Spleen (tissue), 13 donors: Measurements from ENCODE around the gene NOL4. TPM values are rescaled to one million over a fixed set of nuclear protein-coding genes. Genes with fewer than 3 reads are reported as not detected.
"Not testable (repeated sequence)": the region's sequence is repeated elsewhere in the genome, so short reads cannot be mapped to it uniquely, and the experiment has no call there.

ENCODE experiments used
- DNase-seq: peaks from one replicate; pipeline ENCODE4 v3.0.0-alpha.2; 2020
- H3K27ac ChIP-seq, 8 donors: fragments of 200-600 bp; sonication (generic) in 7 of 8; 1 replicate in 4 of 8; 2 replicates in 4 of 8; pipeline versions ENCODE4 v1.5.0 to v1.8.0; 2016 to 2021; ENCODE audit warnings: inconsistent platforms in 4 of 8, mild to moderate bottlenecking in 4 of 8, moderate library complexity in 1 of 8
- H3K27me3 ChIP-seq, 7 donors: fragments of 200-600 bp; sonication (generic) in 6 of 7; replicated peaks in 1 of 7; 1 replicate in 4 of 7; 2 replicates in 3 of 7; pipeline versions ENCODE4 v1.5.0 to v1.8.0; 2016 to 2021; ENCODE audit warnings: inconsistent platforms in 3 of 7, mild to moderate bottlenecking in 1 of 7
- H3K36me3 ChIP-seq, 6 donors: fragments of 200-600 bp; sonication (generic) in 5 of 6; 1 replicate in 4 of 6; 2 replicates in 2 of 6; pipeline versions ENCODE4 v1.5.0 to v1.8.0; 2016 to 2021; ENCODE audit warnings: inconsistent platforms in 2 of 6
- H3K4me1 ChIP-seq, 6 donors: fragments of 200-600 bp; sonication (generic) in 5 of 6; 1 replicate in 3 of 6; 2 replicates in 3 of 6; pipeline versions ENCODE4 v1.5.0 to v1.8.0; 2016 to 2021; ENCODE audit warnings: inconsistent platforms in 3 of 6
- H3K4me3 ChIP-seq, 8 donors: fragments of 200-600 bp; sonication (generic) in 7 of 8; 1 replicate in 4 of 8; 2 replicates in 4 of 8; pipeline versions ENCODE4 v1.5.0 to v1.8.0; 2016 to 2021; ENCODE audit warnings: inconsistent platforms in 4 of 8, mild to moderate bottlenecking in 4 of 8, moderate library complexity in 2 of 8
- H3K9me3 ChIP-seq, 8 donors: fragments of 200-600 bp; sonication (generic) in 7 of 8; 1 replicate in 4 of 8; 2 replicates in 4 of 8; pipeline versions ENCODE4 v1.5.0 to v1.8.0; 2016 to 2021; ENCODE audit warnings: inconsistent platforms in 4 of 8
- CTCF ChIP-seq, 11 experiments: fragments of 200-600 bp in 7 of 11; fragments of 450-650 bp in 4 of 11; sonication (generic) in 4 of 11; IDR thresholded peaks in 8 of 11; conservative IDR thresholded peaks in 3 of 11; 1 replicate in 7 of 11; 2 replicates in 4 of 11; pipeline versions ENCODE4 v1.4.0 to v1.8.0; 2016 to 2021; ENCODE audit warnings: antibody characterized with exemption in 11 of 11, inconsistent platforms in 4 of 11, mild to moderate bottlenecking in 1 of 11
- POLR2A ChIP-seq, 3 donors: fragments of 450-650 bp; IDR thresholded peaks; one replicate each; pipeline ENCODE4 v1.5.1; 2017; ENCODE audit warnings: antibody characterized with exemption in 3 of 3, mild to moderate bottlenecking in 1 of 3
- POLR2AphosphoS5 ChIP-seq, 3 donors: sonication (generic); formaldehyde crosslinking; IDR thresholded peaks; one replicate each; pipeline ENCODE4 v1.5.1; 2017; ENCODE audit warnings: antibody characterized with exemption in 3 of 3
- WGBS, 5 donors: extraction: QIAGEN DNeasy Blood & Tissue Kit in 3 of 5; methylation state at CpG; one replicate each; pipeline versions ENCODE4 v1.1.5 to v1.1.7; 2013 to 2018; 5-methylcytosine and 5-hydroxymethylcytosine counted together
- intact Hi-C: fragments of 100-400 bp; cut with DNase I; formaldehyde crosslinking; loops from one replicate; pipeline ENCODE4 v1.15.0; 2023; ENCODE audit warnings: low total_unique reads
- long read RNA-seq, 2 donors: transcript quantifications; one replicate each; lab custom pipeline, GENCODE V29; 2026
- polyA plus RNA-seq, 3 donors: library from polyadenylated mRNA; stranded (reverse); fragments of 200-250 nt; gene quantifications; one replicate each; pipeline ENCODE4 v1.2.1, GENCODE V29; 2013
- total RNA-seq, 7 donors: library from RNA; depleted of rRNA in 3 of 7; stranded (reverse); fragments of >200 nt in 3 of 7; fragmentation: NEBNext Ultra II Directional in 4 of 7; extraction: Animal tissue kit (Norgen Biotek cat#: 25700) in 4 of 7; gene quantifications; one replicate each; pipeline versions ENCODE4 v1.1.0 to v1.2.1, GENCODE V29; 2016 to 2021
- donor health status: healthy with polysubstance abuse.
- donor health status: DM: no; HTN: no; CAD: no; lungs with moderate emphysema.
- donor health status: DM: no; HTN: no; CAD: no.
- donor health status: Bipolar disorder and iron deficiency.
- donor health status: healthy.
- donor health status: DM: no; HTN: no; CAD: no.
- donor health status: DM: yes; HTN: yes; CAD: no.

NOL4 gene, protein sequence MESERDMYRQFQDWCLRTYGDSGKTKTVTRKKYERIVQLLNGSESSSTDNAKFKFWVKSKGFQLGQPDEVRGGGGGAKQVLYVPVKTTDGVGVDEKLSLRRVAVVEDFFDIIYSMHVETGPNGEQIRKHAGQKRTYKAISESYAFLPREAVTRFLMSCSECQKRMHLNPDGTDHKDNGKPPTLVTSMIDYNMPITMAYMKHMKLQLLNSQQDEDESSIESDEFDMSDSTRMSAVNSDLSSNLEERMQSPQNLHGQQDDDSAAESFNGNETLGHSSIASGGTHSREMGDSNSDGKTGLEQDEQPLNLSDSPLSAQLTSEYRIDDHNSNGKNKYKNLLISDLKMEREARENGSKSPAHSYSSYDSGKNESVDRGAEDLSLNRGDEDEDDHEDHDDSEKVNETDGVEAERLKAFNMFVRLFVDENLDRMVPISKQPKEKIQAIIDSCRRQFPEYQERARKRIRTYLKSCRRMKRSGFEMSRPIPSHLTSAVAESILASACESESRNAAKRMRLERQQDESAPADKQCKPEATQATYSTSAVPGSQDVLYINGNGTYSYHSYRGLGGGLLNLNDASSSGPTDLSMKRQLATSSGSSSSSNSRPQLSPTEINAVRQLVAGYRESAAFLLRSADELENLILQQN
- total RNA-seq = under 1 TPM in 2 of 7 donors, not detected in 5; 0.46 to 0.64 TPM
- under 1 TPM; 0.02 to 0.13 (median 0.06) TPM for polyA plus RNA-seq
- long read RNA-seq, donor 1 = 0 reads
- long read RNA-seq, donor 2 = 0 reads

GRCh38 chr18:34224423-34225217, at the start of gene NOL4:
TSS of gene NOL4 (minus strand) at chr18:34224913. CDS start at chr18:34223253, 1,660 bp downstream.
- peaks cover 0 to 3% (median 0%) of the 10 kb centered on the region in 8 donors for H3K9me3 ChIP-seq
- H3K27ac ChIP-seq = no peak within 1 kb of the TSS
- intact Hi-C loops = no loop called here
- H3K36me3 ChIP-seq = no peaks in the 10 kb centered on the region
- H3K4me1 ChIP-seq = peaks cover 3 to 36% (median 25%) of the 10 kb centered on the region in 6 donors
- peak within 1 kb of the TSS in 6 of 8 donors; percentile 12 to 60 (median 22) for H3K4me3 ChIP-seq
- TF ChIP-seq POLR2A (IDR thresholded peaks at IDR 0.05) (no peak), POLR2AphosphoS5 (IDR thresholded peaks at IDR 0.05) (no peak), CTCF (IDR thresholded peaks at IDR 0.05 in 8 of 11, conservative IDR thresholded peaks at IDR 0.05 in 3 of 11) (no peak)
- H3K27me3 ChIP-seq = peaks cover 0 to 75% (median 53%) of the 10 kb centered on the region in 7 donors
- WGBS, 5 donors = 1 to 11% (median 4%) methylated on average over 35 to 56 of the region's 56 CpGs
- peak; percentile 74 for DNase-seq

- peaks cover 0 to 29% (median 20%) of the 10 kb centered on the region in 8 donors for H3K9me3 ChIP-seq
- DNase-seq, H3K27ac ChIP-seq, H3K4me1 ChIP-seq, H3K27me3 ChIP-seq, H3K36me3 ChIP-seq, H3K4me3 ChIP-seq, intact Hi-C loops: not testable (repeated sequence)
- 75 to 86% (median 80%) methylated on average over 1 to 2 of the region's 2 CpGs for WGBS, 5 donors
Measured at GRCh38 chr18:34266029-34266428, 41.3 kb upstream of the NOL4 start.

DNA sequence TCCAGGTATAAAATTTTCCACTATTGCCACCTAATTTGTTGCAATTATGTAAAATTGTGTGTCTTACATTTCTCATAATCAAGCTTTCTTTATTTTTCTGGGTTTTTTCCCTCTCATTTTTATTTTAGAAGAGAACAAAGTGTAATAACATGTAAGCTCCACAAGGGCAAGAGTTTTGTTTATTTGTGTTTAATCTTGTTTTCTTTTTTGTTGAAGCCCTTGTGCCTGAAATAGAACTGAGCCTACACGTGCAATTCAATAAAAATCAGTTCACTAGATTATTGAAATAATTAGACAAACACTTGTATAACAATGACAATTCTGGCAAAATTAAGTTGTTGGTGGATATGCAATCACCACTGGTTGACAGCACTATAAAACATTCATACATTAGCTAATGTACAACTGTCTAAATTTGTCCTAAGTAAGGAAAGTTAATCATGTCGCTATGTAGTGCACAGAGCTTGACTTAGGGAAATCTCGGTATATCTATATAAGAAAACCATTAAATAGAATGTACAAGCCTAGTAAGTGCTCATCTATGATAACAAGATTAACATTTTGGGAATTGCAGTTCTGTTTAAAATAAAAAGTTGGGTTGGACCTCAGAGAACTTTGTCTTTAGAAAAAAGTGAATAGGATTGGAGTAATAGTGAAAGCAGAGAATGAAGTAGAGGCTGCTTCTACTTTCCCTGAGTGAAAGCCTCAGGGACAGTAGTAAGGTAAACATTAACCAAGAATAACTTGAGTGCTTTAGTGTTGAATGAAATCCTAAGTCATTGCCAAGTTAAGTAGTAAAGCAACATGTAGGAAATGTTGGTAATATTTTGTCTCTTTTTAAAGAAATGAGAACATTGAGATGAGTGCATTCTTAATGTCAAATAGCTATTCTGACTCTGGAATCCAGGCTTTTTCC, 37.4 kb upstream of the NOL4 start:
- WGBS, 5 donors = 65 to 84% (median 76%) methylated on average over 3 of the region's 3 CpGs
- no peak overlapping the region for H3K27ac ChIP-seq
- no peak for DNase-seq

More for the DNA sequence above, 37.4 kb upstream of the NOL4 start:
- intact Hi-C loops = no loop called here
- Histone ChIP-seq H3K27me3 (no peaks in the 10 kb centered on the region), H3K36me3 (no peaks in the 10 kb centered on the region), H3K4me1 (no peaks in the 10 kb centered on the region), H3K4me3 (no peak overlapping the region), H3K9me3 (peaks cover 0 to 34% (median 20%) of the 10 kb centered on the region in 8 donors)
- no peak for TF ChIP-seq POLR2A (IDR thresholded peaks at IDR 0.05)
- no peak for TF ChIP-seq CTCF (IDR thresholded peaks at IDR 0.05 in 8 of 11, conservative IDR thresholded peaks at IDR 0.05 in 3 of 11)
- TF ChIP-seq POLR2AphosphoS5 (IDR thresholded peaks at IDR 0.05) = no peak
